Measurements from ENCODE around the gene PRSS58.

The PRSS58 gene, protein sequence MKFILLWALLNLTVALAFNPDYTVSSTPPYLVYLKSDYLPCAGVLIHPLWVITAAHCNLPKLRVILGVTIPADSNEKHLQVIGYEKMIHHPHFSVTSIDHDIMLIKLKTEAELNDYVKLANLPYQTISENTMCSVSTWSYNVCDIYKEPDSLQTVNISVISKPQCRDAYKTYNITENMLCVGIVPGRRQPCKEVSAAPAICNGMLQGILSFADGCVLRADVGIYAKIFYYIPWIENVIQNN

DNA sequence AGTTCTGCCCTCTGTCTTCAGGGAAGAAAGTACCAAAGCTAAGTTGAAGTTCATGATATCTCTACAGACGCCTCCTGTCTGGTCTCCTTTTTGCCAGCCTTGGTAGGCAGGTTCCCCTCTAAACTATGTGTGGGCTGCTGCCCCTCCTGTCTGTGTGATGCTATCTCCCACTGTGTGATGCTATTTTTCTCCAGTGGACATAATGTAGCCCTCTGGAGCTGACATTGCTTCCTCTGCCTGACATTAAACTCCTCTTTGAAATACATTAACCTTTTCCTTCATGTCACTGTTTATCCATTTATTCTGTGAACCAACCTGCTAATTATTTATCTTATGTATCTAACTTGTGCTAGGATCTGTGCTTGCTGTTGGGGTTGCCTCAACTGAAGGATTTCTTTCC is at the start of gene PRSS58:
Gene PRSS58 (minus strand): TSS at position 101 of the 400 bp plus-strand sequence. CDS start 351 bp downstream, outside the sequence.
- DNase-seq (ENCODE audit: low read depth): no peak
- H3K4me3 ChIP-seq (ENCODE audit: low read depth, low read length): no peak within 1 kb of the TSS

DNA sequence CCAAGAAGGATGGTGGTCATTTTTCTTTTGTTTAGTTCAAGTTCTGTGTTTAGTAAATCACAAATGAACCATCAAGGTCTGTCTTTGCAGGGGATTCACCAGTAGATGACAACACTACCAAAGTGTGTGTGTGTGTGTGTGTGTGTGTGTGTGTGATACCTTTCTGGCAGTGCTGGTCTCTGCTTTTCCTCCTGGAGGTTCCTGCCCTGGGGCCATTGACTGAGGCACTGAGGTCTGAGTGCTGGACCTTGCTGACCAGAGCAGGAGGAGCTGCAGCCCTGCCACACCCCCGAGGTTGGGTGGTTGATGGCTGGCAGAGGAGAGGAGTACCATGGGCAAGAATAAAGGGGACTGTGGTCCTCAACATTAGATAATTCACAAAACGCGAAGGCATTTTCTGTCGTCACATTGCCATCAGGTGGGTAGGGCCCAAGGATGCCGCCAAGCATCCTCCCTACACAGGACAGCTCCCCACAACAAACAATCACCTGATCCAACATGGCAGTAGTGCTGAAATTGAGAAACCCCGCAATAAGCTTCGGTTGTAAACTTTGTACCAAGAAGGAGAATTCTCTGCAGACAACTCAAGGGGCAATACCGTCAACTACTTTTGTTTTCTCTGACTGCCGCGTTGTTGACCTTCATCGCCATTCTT is 49.5 kb upstream of the PRSS58 start:
- DNase-seq (ENCODE audit: low read depth): no peak
- H3K4me3 ChIP-seq (ENCODE audit: low read depth, low read length): no peak overlapping the region

- H3K4me3 ChIP-seq (ENCODE audit: low read depth, low read length): no peak overlapping the region
- no peak for DNase-seq (ENCODE audit: low read depth)
Observed at GRCh38 chr7:142303650-142304049, 45.8 kb upstream of the PRSS58 start.

GRCh38 chr7:142301923-142302550 is 44.2 kb upstream of the PRSS58 start:
- H3K4me3 ChIP-seq (ENCODE audit: low read depth, low read length): no peak overlapping the region
- no peak for DNase-seq (ENCODE audit: low read depth)

DNA sequence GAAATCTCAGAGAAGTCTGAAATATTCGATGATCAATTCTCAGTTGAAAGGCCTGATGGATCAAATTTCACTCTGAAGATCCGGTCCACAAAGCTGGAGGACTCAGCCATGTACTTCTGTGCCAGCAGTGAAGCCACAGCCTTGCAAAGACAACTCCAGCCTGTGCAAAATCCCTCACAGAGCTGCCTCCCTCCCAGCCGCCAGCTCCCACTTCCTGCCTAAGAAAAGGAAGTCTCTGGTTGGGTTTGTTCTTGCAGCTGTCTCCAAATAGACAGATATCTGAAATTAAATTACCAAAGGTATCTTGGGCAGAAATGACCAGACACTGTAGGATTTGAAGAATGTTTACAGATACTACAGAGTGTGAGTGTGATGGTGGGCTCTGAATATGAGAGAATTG is 43.4 kb upstream of the PRSS58 start:
- DNase-seq (ENCODE audit: low read depth): no peak
- no peak overlapping the region for H3K4me3 ChIP-seq (ENCODE audit: low read depth, low read length)

DNA sequence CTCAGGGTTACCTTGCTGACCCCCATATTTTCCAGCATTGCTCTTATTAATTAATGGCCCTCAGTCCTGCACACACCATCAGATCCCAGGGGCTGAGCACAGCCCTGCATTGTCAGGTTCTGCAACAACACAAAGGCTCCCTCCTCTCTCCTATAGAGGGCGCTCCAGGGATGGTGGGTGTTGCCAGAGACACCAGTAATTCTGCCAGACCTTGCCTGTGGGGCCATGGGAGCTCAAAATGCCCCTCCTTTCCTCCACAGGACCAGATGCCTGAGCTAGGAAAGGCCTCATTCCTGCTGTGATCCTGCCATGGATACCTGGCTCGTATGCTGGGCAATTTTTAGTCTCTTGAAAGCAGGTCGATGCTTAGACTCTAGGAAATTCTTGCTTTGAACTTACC is 42.8 kb upstream of the PRSS58 start:
- H3K4me3 ChIP-seq (ENCODE audit: low read depth, low read length): no peak overlapping the region
- no peak for DNase-seq (ENCODE audit: low read depth)

- H3K4me3 ChIP-seq (ENCODE audit: low read depth, low read length): no peak overlapping the region
- DNase-seq (ENCODE audit: low read depth): no peak
Observed at GRCh38 chr7:142299237-142299781, 41.5 kb upstream of the PRSS58 start.

DNA sequence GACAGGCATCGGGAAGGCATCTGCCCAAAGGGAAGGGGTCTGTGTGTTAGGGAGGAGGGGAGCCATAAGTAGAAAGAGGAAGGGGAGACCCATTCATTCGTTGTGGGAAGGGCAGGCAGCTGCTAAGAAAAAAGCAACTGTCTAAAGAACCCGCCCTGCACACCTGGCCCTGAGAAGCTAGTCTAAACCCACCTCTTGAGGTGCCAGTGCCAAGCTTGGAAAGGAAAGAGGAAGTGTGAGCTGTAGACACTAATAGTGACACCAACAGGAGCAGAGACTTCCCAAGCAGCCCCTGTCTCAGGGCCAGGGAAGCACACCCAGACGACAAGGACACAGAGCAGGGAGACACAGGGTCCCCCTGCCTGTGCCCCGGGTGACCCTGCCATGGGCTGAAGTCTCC is 40.8 kb upstream of the PRSS58 start:
- no peak overlapping the region for H3K4me3 ChIP-seq (ENCODE audit: low read depth, low read length)
- no peak for DNase-seq (ENCODE audit: low read depth)

GRCh38 chr7:142298009-142298408 is 40.2 kb upstream of the PRSS58 start:
- DNase-seq (ENCODE audit: low read depth): no peak
- H3K4me3 ChIP-seq (ENCODE audit: low read depth, low read length): no peak overlapping the region

- no peak overlapping the region for H3K4me3 ChIP-seq (ENCODE audit: low read depth, low read length)
- DNase-seq (ENCODE audit: low read depth): no peak
Observed at GRCh38 chr7:142280263-142280662, 22.4 kb upstream of the PRSS58 start.

GRCh38 chr7:142279601-142280000 is 21.7 kb upstream of the PRSS58 start:
- no peak for DNase-seq (ENCODE audit: low read depth)
- no peak overlapping the region for H3K4me3 ChIP-seq (ENCODE audit: low read depth, low read length)

GRCh38 chr7:142275028-142275427 is 17.2 kb upstream of the PRSS58 start:
- H3K4me3 ChIP-seq (ENCODE audit: low read depth, low read length): no peak overlapping the region
- no peak for DNase-seq (ENCODE audit: low read depth)

DNA sequence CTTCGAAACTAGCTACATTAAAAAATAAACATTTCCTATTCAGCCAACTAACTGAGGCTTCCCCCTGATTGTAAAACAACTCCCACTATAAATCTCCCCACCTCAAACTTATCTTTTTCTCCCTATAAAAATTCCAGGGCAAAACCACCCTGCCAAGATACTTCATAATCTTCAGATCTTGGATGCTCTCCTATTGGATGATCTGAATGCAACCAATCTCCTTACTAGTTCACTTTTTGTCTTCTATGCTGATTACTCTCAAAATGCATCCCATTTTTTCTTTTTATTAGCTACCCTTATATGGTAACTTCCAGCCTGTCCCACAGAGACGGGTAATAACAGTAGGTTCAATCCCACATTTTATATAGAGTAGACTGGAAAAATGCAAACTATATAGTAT is 15.0 kb upstream of the PRSS58 start:
- H3K4me3 ChIP-seq (ENCODE audit: low read depth, low read length): no peak overlapping the region
- DNase-seq (ENCODE audit: low read depth): no peak

DNA sequence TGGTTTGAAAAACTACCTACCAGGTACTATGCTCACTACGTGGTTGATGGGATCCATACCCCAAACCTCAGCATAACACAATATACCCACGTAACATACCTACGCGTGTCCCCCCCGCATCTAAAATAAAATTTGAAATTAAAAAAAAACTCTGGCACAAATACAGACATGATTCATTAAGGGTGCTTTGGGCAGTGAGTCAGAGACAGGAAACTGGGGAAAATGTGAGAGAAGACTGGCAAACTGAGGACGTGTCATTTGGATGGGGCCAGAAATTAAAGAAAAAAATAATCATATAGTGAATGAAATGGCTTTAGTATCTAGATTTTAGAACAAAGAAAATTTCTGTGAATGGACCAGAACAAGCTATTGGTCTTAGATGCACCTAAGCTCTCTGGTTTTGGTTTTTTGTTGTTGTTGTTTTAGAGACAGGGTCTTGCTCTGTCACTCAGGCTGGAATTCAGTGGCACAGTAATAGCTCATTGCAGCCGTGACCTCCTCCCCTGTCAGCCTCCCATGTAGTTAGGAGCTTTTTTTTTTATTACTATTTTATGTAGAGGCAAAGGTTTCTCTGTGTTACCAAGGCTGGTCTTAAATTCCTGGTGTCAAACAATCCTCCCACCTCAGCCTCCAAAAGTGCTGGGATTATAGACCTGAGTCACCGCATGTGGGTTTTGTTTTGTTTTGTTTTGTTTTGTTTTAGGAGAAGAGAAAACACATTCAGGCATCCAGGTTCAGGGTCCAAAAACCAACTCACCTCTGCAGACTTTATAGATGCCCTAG is 5.9 kb upstream of the PRSS58 start:
- peak; percentile 21 for DNase-seq (ENCODE audit: low read depth)
- H3K4me3 ChIP-seq (ENCODE audit: low read depth, low read length): no peak overlapping the region

DNA sequence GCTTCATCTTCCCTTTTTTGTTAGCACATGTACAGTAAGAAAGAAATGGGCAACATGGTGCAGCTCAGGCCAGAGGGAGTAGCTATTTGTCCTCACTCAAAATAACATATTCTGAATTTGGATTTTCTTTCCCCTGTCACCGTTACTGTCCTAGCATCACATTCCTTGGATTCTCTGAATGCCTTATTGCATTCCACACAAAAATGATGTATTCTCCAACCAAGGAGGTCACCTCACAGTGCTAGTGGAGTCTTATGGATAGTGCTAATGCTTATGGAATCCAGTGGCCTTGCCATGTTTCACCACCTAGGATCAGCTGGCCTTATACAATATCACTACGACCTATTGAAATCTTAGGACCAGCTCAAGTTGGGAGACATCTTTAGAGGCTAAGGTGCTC is 7.2 kb downstream of the PRSS58 start:
- H3K4me3 ChIP-seq (ENCODE audit: low read depth, low read length): no peak overlapping the region
- no peak for DNase-seq (ENCODE audit: low read depth)

- no peak overlapping the region for H3K4me3 ChIP-seq (ENCODE audit: low read depth, low read length)
- no peak for DNase-seq (ENCODE audit: low read depth)
Observed at GRCh38 chr7:142249918-142250317, 7.9 kb downstream of the PRSS58 start.

DNA sequence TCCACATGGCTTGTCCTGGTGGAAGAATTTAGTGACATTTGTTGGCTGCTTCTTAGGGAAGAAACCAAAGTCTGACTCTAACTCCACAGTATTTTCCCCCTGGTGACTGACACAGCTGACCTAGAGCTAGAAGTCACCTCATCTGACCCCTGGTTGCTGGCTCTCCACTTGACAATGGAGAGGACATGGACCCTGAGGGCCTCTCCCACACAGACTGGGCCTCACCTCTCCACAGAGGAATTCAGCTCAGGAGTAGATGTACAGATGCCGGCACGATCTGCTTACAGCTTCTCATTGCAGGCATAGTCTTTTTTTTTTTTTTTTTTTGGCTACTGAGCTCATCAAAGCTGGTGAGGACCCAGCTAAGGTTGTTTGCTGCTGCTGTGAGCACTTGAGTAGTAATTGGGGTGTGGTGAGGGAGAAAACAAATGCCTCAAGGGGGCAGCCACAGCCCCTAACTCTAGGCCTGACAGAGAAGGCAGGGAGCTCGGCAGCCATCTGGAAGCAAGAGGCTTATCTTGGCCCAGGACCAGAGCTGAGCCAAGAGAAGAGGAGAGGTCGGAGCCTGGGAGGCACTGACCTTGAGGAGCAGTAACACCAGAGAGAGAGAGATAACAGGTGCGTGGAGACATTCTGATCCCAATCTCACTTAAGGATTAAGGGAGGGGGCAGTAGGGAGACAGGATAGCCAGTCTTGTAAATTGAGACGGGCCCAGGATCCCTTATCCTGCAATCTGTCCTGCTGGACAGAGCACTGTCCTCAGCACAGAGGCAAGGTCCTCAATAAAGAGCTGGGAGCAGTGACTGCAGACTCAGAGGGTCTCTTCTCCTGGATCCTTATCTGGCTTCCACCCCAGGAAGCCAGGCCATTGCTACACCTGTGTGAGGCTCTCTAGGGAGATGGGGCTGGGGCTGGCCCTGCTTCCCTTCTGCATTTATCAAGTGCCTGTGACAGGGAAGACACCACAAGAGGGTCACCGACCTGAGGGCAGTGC is 9.4 kb downstream of the PRSS58 start:
- DNase-seq (ENCODE audit: low read depth): no peak
- no peak overlapping the region for H3K4me3 ChIP-seq (ENCODE audit: low read depth, low read length)

- DNase-seq (ENCODE audit: low read depth): no peak
- no peak overlapping the region for H3K4me3 ChIP-seq (ENCODE audit: low read depth, low read length)
Observed at GRCh38 chr7:142243823-142244222, 14.0 kb downstream of the PRSS58 start.

- no peak overlapping the region for H3K4me3 ChIP-seq (ENCODE audit: low read depth, low read length)
- no peak for DNase-seq (ENCODE audit: low read depth)
Observed at GRCh38 chr7:142240546-142240945, 17.3 kb downstream of the PRSS58 start.

Measured in skeletal muscle cell (primary cell).